ENCODE measurements around the gene RGS6. TPM values are rescaled to one million over a fixed set of nuclear protein-coding genes. Genes with fewer than 3 reads are reported as not detected.
A peak's percentile ranks its signal among the peaks of the same experiment; 100 is the strongest.

Gene RGS6
- total RNA-seq, 1 donor from 2014 or later: 0.24 TPM

GRCh38 chr14:72613975-72614319 is 681.7 kb downstream of the RGS6 start:
- Mint-ChIP-seq H3K4me1 (ENCODE audit: unreplicated experiment) (peaks cover 62% of the 10 kb centered on the region), H3K9me3 (ENCODE audit: unreplicated experiment) (no peaks in the 10 kb centered on the region), H3K27ac (ENCODE audit: unreplicated experiment) (no peak overlapping the region), H3K27me3 (ENCODE audit: unreplicated experiment) (no peaks in the 10 kb centered on the region), H3K36me3 (ENCODE audit: unreplicated experiment) (no peaks in the 10 kb centered on the region), H3K4me3 (ENCODE audit: unreplicated experiment) (no peak overlapping the region)
- DNase-seq (ENCODE audit: extremely low spot score, unreplicated experiment): no peak
- TF ChIP-seq CTCF (IDR thresholded peaks at IDR 0.05): no peak

- peak; percentile 59 for DNase-seq (ENCODE audit: extremely low spot score, unreplicated experiment)
- H3K27me3 Mint-ChIP-seq (ENCODE audit: unreplicated experiment): no peaks in the 10 kb centered on the region
- TF ChIP-seq CTCF (IDR thresholded peaks at IDR 0.05): no peak
- H3K4me3 Mint-ChIP-seq (ENCODE audit: unreplicated experiment): no peak overlapping the region
- no peaks in the 10 kb centered on the region for H3K9me3 Mint-ChIP-seq (ENCODE audit: unreplicated experiment)
- no peak overlapping the region for H3K27ac Mint-ChIP-seq (ENCODE audit: unreplicated experiment)
- no peaks in the 10 kb centered on the region for H3K36me3 Mint-ChIP-seq (ENCODE audit: unreplicated experiment)
- peaks cover 61% of the 10 kb centered on the region for H3K4me1 Mint-ChIP-seq (ENCODE audit: unreplicated experiment)
Observed at GRCh38 chr14:72614365-72614764, 682.1 kb downstream of the RGS6 start.

- Mint-ChIP-seq H3K36me3 (ENCODE audit: unreplicated experiment) (no peaks in the 10 kb centered on the region), H3K4me1 (ENCODE audit: unreplicated experiment) (peaks cover 59% of the 10 kb centered on the region), H3K27ac (ENCODE audit: unreplicated experiment) (peak overlapping the region; percentile 93), H3K9me3 (ENCODE audit: unreplicated experiment) (no peaks in the 10 kb centered on the region), H3K4me3 (ENCODE audit: unreplicated experiment) (no peak overlapping the region), H3K27me3 (ENCODE audit: unreplicated experiment) (no peaks in the 10 kb centered on the region)
- no peak for TF ChIP-seq CTCF (IDR thresholded peaks at IDR 0.05)
- DNase-seq (ENCODE audit: extremely low spot score, unreplicated experiment): peak; percentile 70
Observed at GRCh38 chr14:72614891-72615415, 682.7 kb downstream of the RGS6 start.

- Mint-ChIP-seq H3K27me3 (ENCODE audit: unreplicated experiment) (no peaks in the 10 kb centered on the region), H3K27ac (ENCODE audit: unreplicated experiment) (peak overlapping the region; percentile 93), H3K36me3 (ENCODE audit: unreplicated experiment) (no peaks in the 10 kb centered on the region), H3K9me3 (ENCODE audit: unreplicated experiment) (no peaks in the 10 kb centered on the region), H3K4me1 (ENCODE audit: unreplicated experiment) (peaks cover 59% of the 10 kb centered on the region), H3K4me3 (ENCODE audit: unreplicated experiment) (peak overlapping the region; percentile 4)
- peak; percentile 86 for DNase-seq (ENCODE audit: extremely low spot score, unreplicated experiment)
- no peak for TF ChIP-seq CTCF (IDR thresholded peaks at IDR 0.05)
Observed at GRCh38 chr14:72615451-72616121, 683.4 kb downstream of the RGS6 start.

Small RNA genes within 50 kb of the gene (microRNA-seq; reads per million reads assigned to microRNA genes)
- gene MIR7843 (ENCODE audit: unreplicated experiment): not detected

Data from osteocyte (in vitro differentiated cells).